K562 (cell line): ENCODE measurements around the gene ARHGAP9. TPM values are rescaled to one million over a fixed set of nuclear protein-coding genes. Genes with fewer than 3 reads are reported as not detected.

Source experiments
- ATAC-seq: fragments of 200-7000 bp; cut with Tn5 transposase; 3 replicates; pipeline ENCODE4 v1.9.1; 2020; ENCODE audit warnings: moderate library complexity
- BruUV-seq: library from RNA; stranded (reverse); fragments of 400-500 nt; replicated peaks from 2 replicates; lab custom pipeline; 2021; lab: Mats Ljungman, UMichigan
- CTCF ChIA-PET: fragments of 300-600 bp; formaldehyde crosslinking; extraction: SDS; loops from one replicate; lab custom pipeline; 2021; ENCODE audit warnings: low intra/inter-chr PET ratio; lab: Yijun Ruan, JAX
- POLR2A ChIA-PET: fragments of 300-600, 350-650 bp; sonication (Branson Sonifier 250); formaldehyde crosslinking; extraction: SDS; loops from one replicate; lab custom pipeline; 2021; ENCODE audit warnings: antibody characterized with exemption, inconsistent platforms; lab: Yijun Ruan, JAX
- DNase-seq, 4 experiments: peaks; one replicate each; pipeline versions ENCODE4 v3.0.0 to v3.0.0-alpha.2; 2011 to 2018; ENCODE audit warnings: low spot score in 3 of 4, mixed read lengths in 3 of 4; ENCODE audit errors: extremely low read depth in 1 of 4
- FAIRE-seq: peaks from 2 replicates; lab custom pipeline; 2011; peaks lifted over from hg19 to GRCh38; lab: Jason Lieb, UNC
- H2AFZ ChIP-seq: 2 replicates; pipeline ENCODE4 v1.6.0; 2011; ENCODE audit warnings: low read depth, low read length, control low read depth, inconsistent platforms
- H3K27ac ChIP-seq: fragments of 200-600 bp; 3 replicates; pipeline ENCODE4 v1.8.0; 2011; ENCODE audit warnings: low read depth, mild to moderate bottlenecking, control low read depth, inconsistent platforms, low read length, moderate library complexity, mixed read lengths; ENCODE audit errors: extremely low read depth
- H3K27me3 ChIP-seq, 2 experiments: fragments of 300-600 bp in 1 of 2; 2 replicates in 1 of 2; 3 replicates in 1 of 2; pipeline versions ENCODE4 v1.6.0 to v1.8.0; 2011; ENCODE audit warnings: inconsistent platforms in 2 of 2, low read length in 2 of 2, mild to moderate bottlenecking in 1 of 2, mixed read lengths in 1 of 2, moderate library complexity in 1 of 2; ENCODE audit not compliant: control insufficient read depth in 2 of 2, insufficient read depth in 2 of 2
- H3K36me3 ChIP-seq: fragments of 300-600 bp; 3 replicates; pipeline ENCODE4 v1.8.0; 2011; ENCODE audit warnings: mild to moderate bottlenecking, low read length, inconsistent platforms; ENCODE audit not compliant: control insufficient read depth, insufficient read depth
- H3K4me1 ChIP-seq, 2 experiments: fragments of 200-600 bp in 1 of 2; replicated peaks in 1 of 2; 2 replicates in 1 of 2; 3 replicates in 1 of 2; pipeline versions ENCODE4 v1.5.1 to v1.8.0; 2011; ENCODE audit warnings: inconsistent platforms in 2 of 2, low read length in 2 of 2, mild to moderate bottlenecking in 1 of 2, mixed read lengths in 1 of 2, moderate library complexity in 1 of 2; ENCODE audit not compliant: control insufficient read depth in 2 of 2, insufficient read depth in 2 of 2
- H3K4me2 ChIP-seq: 2 replicates; pipeline ENCODE4 v1.6.1; 2011; ENCODE audit warnings: low read length, control low read depth, inconsistent platforms, mixed read lengths; ENCODE audit not compliant: insufficient read depth
- H3K4me3 ChIP-seq: fragments of 200-600 bp; sonication (generic), shearing (Covaris generic); 2 replicates; pipeline ENCODE4 v1.5.1; 2016; ENCODE audit warnings: control low read depth, inconsistent platforms
- H3K79me2 ChIP-seq: fragments of 200-600 bp; 3 replicates; pipeline ENCODE4 v1.8.0; 2011; ENCODE audit warnings: low read length, inconsistent platforms; ENCODE audit not compliant: control insufficient read depth, insufficient read depth
- H3K9ac ChIP-seq, 2 experiments: 2 replicates each; pipeline versions ENCODE4 v1.6.0 to v1.6.1; 2011; ENCODE audit warnings: low read depth in 2 of 2, low read length in 2 of 2, control low read depth in 1 of 2, inconsistent platforms in 1 of 2, mild to moderate bottlenecking in 1 of 2, mixed read lengths in 1 of 2; ENCODE audit not compliant: insufficient read depth in 1 of 2
- H3K9me1 ChIP-seq: one replicate; pipeline ENCODE4 v1.6.0; 2011; ENCODE audit warnings: inconsistent platforms, mild to moderate bottlenecking, low read length, moderate library complexity; ENCODE audit not compliant: control insufficient read depth, insufficient read depth
- H3K9me3 ChIP-seq: replicated peaks from 2 replicates; pipeline ENCODE4 v1.5.1; 2011; ENCODE audit warnings: low read depth, low read length, inconsistent platforms; ENCODE audit not compliant: control insufficient read depth, insufficient read depth
- H4K20me1 ChIP-seq: replicated peaks from 2 replicates; pipeline ENCODE4 v1.6.1; 2011; ENCODE audit warnings: low read length, inconsistent platforms, mixed read lengths; ENCODE audit not compliant: control insufficient read depth, insufficient read depth
- DIDO1 ChIP-seq: fragments of 450-650 bp; IDR thresholded peaks from 2 replicates; pipeline ENCODE4 v1.6.1; 2016; ENCODE audit warnings: low read depth, missing biosample characterization, missing genetic modification characterization
- DLX4 ChIP-seq: fragments of 250-450 bp; sonication (Bioruptor Pico); IDR thresholded peaks from 2 replicates; pipeline ENCODE4 v1.6.1; 2021; ENCODE audit warnings: mild to moderate bottlenecking
- ERF ChIP-seq: fragments of 450-650 bp; formaldehyde crosslinking; IDR thresholded peaks from 2 replicates; pipeline ENCODE4 v1.4.0; 2020; ENCODE audit warnings: mild to moderate bottlenecking, mixed read lengths
- HNRNPLL ChIP-seq: fragments of 200-400 bp; formaldehyde crosslinking; IDR thresholded peaks from 2 replicates; pipeline ENCODE4 v1.6.1; 2017; ENCODE audit warnings: low read length, low read depth, mild to moderate bottlenecking; ENCODE audit not compliant: poor library complexity, severe bottlenecking
- KHSRP ChIP-seq: fragments of 450-650 bp; IDR thresholded peaks from 2 replicates; pipeline ENCODE4 v1.6.1; 2017
- MEF2A ChIP-seq: IDR thresholded peaks from 2 replicates; pipeline ENCODE4 v1.6.1; 2011; ENCODE audit warnings: low read depth, mild to moderate bottlenecking, low read length, moderate library complexity; ENCODE audit not compliant: control insufficient read depth
- MNT ChIP-seq, 2 experiments: fragments of 450-650 bp; conservative IDR thresholded peaks; 2 replicates each; pipeline ENCODE4 v1.6.1; 2017; ENCODE audit warnings: mild to moderate bottlenecking in 2 of 2, moderate library complexity in 2 of 2
- PRPF4 ChIP-seq: fragments of 200-400 bp; formaldehyde crosslinking; IDR thresholded peaks from one replicate; pipeline ENCODE4 v1.6.1; 2017; ENCODE audit warnings: low read length, low read depth, mild to moderate bottlenecking; ENCODE audit not compliant: insufficient read depth, poor library complexity, severe bottlenecking
- SPI1 ChIP-seq: IDR thresholded peaks from 2 replicates; pipeline ENCODE4 v1.6.1; 2011; ENCODE audit warnings: low read depth, low read length, control low read depth, borderline replicate concordance
- TAF1 ChIP-seq: IDR thresholded peaks from 2 replicates; pipeline ENCODE4 v1.6.1; 2011; ENCODE audit warnings: mild to moderate bottlenecking, low read length, moderate library complexity; ENCODE audit not compliant: insufficient read depth, control insufficient read depth, severe bottlenecking; ENCODE audit errors: extremely low read depth
- TRIM24 ChIP-seq, 2 experiments: fragments of 450-650 bp; IDR thresholded peaks; 2 replicates each; pipeline ENCODE4 v1.6.1; 2016
- ZBTB17 ChIP-seq: fragments of 450-650 bp; formaldehyde crosslinking; IDR thresholded peaks from 2 replicates; pipeline ENCODE4 v1.4.0; 2020; ENCODE audit warnings: mild to moderate bottlenecking
- ZBTB9 ChIP-seq: fragments of 450-650 bp; formaldehyde crosslinking; IDR thresholded peaks from 2 replicates; pipeline ENCODE4 v1.4.0; 2020; ENCODE audit warnings: mild to moderate bottlenecking, moderate library complexity
- ZNF277 ChIP-seq: fragments of 250-450 bp; sonication (Bioruptor Pico); IDR thresholded peaks from 2 replicates; pipeline ENCODE4 v1.8.0; 2022; ENCODE audit warnings: inconsistent platforms, mild to moderate bottlenecking, moderate library complexity, borderline replicate concordance
- ZNF3 ChIP-seq: fragments of 250-450 bp; sonication (Bioruptor Pico); IDR thresholded peaks from 2 replicates; pipeline ENCODE4 v1.5.0; 2021; ENCODE audit warnings: mild to moderate bottlenecking, moderate library complexity
- ZNF717 ChIP-seq: fragments of 250-450 bp; sonication (Bioruptor Pico); IDR thresholded peaks from 2 replicates; pipeline ENCODE4 v1.5.0; 2021
- WGBS: fragments of 100-300 bp; shearing (Covaris generic); methylation state at CpG from one replicate; pipeline ENCODE4 v1.1.6; 2016; ENCODE audit warnings: low coverage, mixed read lengths; ENCODE audit not compliant: insufficient coverage; ENCODE audit errors: missing lambda C conversion rate; 5-methylcytosine and 5-hydroxymethylcytosine counted together
- in situ Hi-C: fragments of 300-500 bp; cut with MboI; formaldehyde crosslinking; loops from 4 replicates; pipeline ENCODE4 v1.15.0; 2018; ENCODE audit warnings: inconsistent platforms, mixed read lengths
- intact Hi-C: fragments of 100-400 bp; cut with micrococcal nuclease; formaldehyde crosslinking; loops from 2 replicates; pipeline ENCODE4 v1.14.2; 2022
- polyA plus RNA-seq, 8 experiments: library from polyadenylated mRNA; depleted of rRNA in 4 of 8; stranded (reverse) in 5 of 8; unstranded in 3 of 8; fragments of >200 nt; fragmentation: Nextera tagmentation in 2 of 8; fragmentation: Illumina TruSeq in 1 of 8; extraction: Ambion mirVana in 2 of 8; extraction: Trizol in 1 of 8; gene quantifications; 2 replicates each; pipeline versions ENCODE4 v1.2.1 to v1.2.3, GENCODE V29; 2011 to 2014; ENCODE audit warnings: inconsistent platforms in 1 of 8, missing spikeins in 1 of 8
- total RNA-seq, 7 experiments: library from RNA; depleted of rRNA in 6 of 7; stranded (reverse); fragments of >200 nt in 6 of 7; fragmentation: Illumina TruSeq in 2 of 7; extraction: Trizol in 2 of 7; gene quantifications; 2 replicates each; pipeline versions ENCODE4 v1.2.1 to v1.2.3, GENCODE V29; 2011 to 2021; ENCODE audit warnings: low replicate concordance in 1 of 7

ARHGAP9 gene
- total and polyA plus RNA-seq, 9 of the 15 experiments (the other 6 are each of a cell fraction or from before 2014, with no cell fraction given): 1.5 to 10.2 (median 5.1) TPM

GRCh38 chr12:57477710-57478681, 1.7 kb downstream of the ARHGAP9 start:
- WGBS: 19% methylated on average over 10 of the region's 12 CpGs
- ChIA-PET CTCF (no interaction called here), POLR2A (interaction anchor here (0.8 kb wide), 1 partner anchor 42 kb away, joined by 5 read pairs; the partner anchor contains the start of gene DDIT3)
- no peaks in the 10 kb centered on the region for H3K79me2 ChIP-seq
- ATAC-seq (peak; percentile 71), DNase-seq (peak; percentile 48 to 62 (median 48)), FAIRE-seq (peak; percentile 86)
- in situ Hi-C loops: no loop called here
- no peaks in the 10 kb centered on the region for H3K9me3 ChIP-seq
- H4K20me1 ChIP-seq: no peaks in the 10 kb centered on the region
- H3K9me1 ChIP-seq: no peaks in the 10 kb centered on the region
- BruUV-seq: no TSS peak
- H3K27me3 ChIP-seq: no peaks in the 10 kb centered on the region
- no peak overlapping the region for H3K4me3 ChIP-seq
- peak overlapping the region; percentile 93 for H2AFZ ChIP-seq
- intact Hi-C loops: no loop called here
- H3K4me2 ChIP-seq: peak overlapping the region; percentile 51
- H3K9ac ChIP-seq: peak overlapping the region; percentile 47 to 86; a peak in 3 of 4 replicates
- H3K36me3 ChIP-seq: no peaks in the 10 kb centered on the region
- peaks cover 39 to 51% of the 10 kb centered on the region in 2 experiments for H3K4me1 ChIP-seq
- H3K27ac ChIP-seq: peak overlapping the region; percentile 61
- TF ChIP-seq SPI1: peak; percentile 76
- TF ChIP-seq ZBTB9: peak; percentile 49; the same call in 1 of the 2 replicates
- peak; percentile 78; the same call in 1 of the 2 replicates for TF ChIP-seq ERF (CRISPR knock-in tag)
- TF ChIP-seq KHSRP: no peak
- TF ChIP-seq HNRNPLL: peak; percentile 38
- no peak for TF ChIP-seq MNT (conservative IDR thresholded peaks at IDR 0.05)
- TF ChIP-seq DIDO1 (tag): no peak
- no peak for TF ChIP-seq PRPF4
- TF ChIP-seq TRIM24 (IDR thresholded peaks at IDR 0.05): no peak
- TF ChIP-seq MEF2A: no peak
- TF ChIP-seq TAF1: peak; percentile 19
- no peak for TF ChIP-seq ZNF3 (CRISPR knock-in tag)
- TF ChIP-seq ZBTB17 (CRISPR knock-in tag): 0 out of 2 replicates have a peak, but pooled peaks have one; percentile 63
- TF ChIP-seq ZNF277 (CRISPR knock-in tag): no peak
- no peak for TF ChIP-seq ZNF717 (CRISPR knock-in tag)
- no peak for TF ChIP-seq DLX4
